ENCODE measurements around the gene CD164.

CD164 gene

GRCh38 chr6:109381747-109382575, at the start of gene CD164:
TSS of gene CD164 (minus strand) at chr6:109382467. CDS start at chr6:109382378, 89 bp downstream.
- peak; percentile 95 for DNase-seq (ENCODE audit: low spot score)

GRCh38 chr6:109429496-109429895, 47.2 kb upstream of the CD164 start:
- no peak for DNase-seq (ENCODE audit: low spot score)

- DNase-seq (ENCODE audit: low spot score), result no peak
These were observed 46.7 kb upstream of the CD164 start for GRCh38 chr6:109428889-109429477.

- no peak for DNase-seq (ENCODE audit: low spot score)
These were observed 42.7 kb upstream of the CD164 start for GRCh38 chr6:109424946-109425345.

GRCh38 chr6:109421184-109421583, 38.9 kb upstream of the CD164 start:
- DNase-seq (ENCODE audit: low spot score), result no peak

GRCh38 chr6:109420751-109421150, 38.5 kb upstream of the CD164 start:
- peak; percentile 82 for DNase-seq (ENCODE audit: low spot score)

GRCh38 chr6:109417646-109418045, 35.4 kb upstream of the CD164 start:
- no peak for DNase-seq (ENCODE audit: low spot score)

GRCh38 chr6:109411034-109411433, 28.8 kb upstream of the CD164 start:
- DNase-seq (ENCODE audit: low spot score), result no peak

- DNase-seq (ENCODE audit: low spot score), result no peak
These were observed 23.9 kb upstream of the CD164 start for GRCh38 chr6:109406196-109406595.

- no peak for DNase-seq (ENCODE audit: low spot score)
These were observed 14.8 kb upstream of the CD164 start for GRCh38 chr6:109397020-109397419.

GRCh38 chr6:109396046-109396718, 13.9 kb upstream of the CD164 start:
- DNase-seq (ENCODE audit: low spot score), result no peak

GRCh38 chr6:109393886-109394281, 11.6 kb upstream of the CD164 start:
- peak; percentile 67 for DNase-seq (ENCODE audit: low spot score)

- DNase-seq (ENCODE audit: low spot score), result no peak
These were observed 11.1 kb upstream of the CD164 start for GRCh38 chr6:109393157-109393885.

GRCh38 chr6:109389650-109390274, 7.5 kb upstream of the CD164 start:
- no peak for DNase-seq (ENCODE audit: low spot score)

GRCh38 chr6:109388265-109388664, 6.0 kb upstream of the CD164 start:
- no peak for DNase-seq (ENCODE audit: low spot score)

- no peak for DNase-seq (ENCODE audit: low spot score)
These were observed 1.2 kb upstream of the CD164 start for GRCh38 chr6:109383438-109383940.

- peak; percentile 94 for DNase-seq (ENCODE audit: low spot score)
These were observed 540 bp upstream of the CD164 start for GRCh38 chr6:109382576-109383437.

- DNase-seq (ENCODE audit: low spot score), result peak; percentile 29
These were observed 1.1 kb downstream of the CD164 start for GRCh38 chr6:109381061-109381746.

GRCh38 chr6:109379711-109380110, 2.6 kb downstream of the CD164 start:
- peak; percentile 22 for DNase-seq (ENCODE audit: low spot score)

GRCh38 chr6:109377717-109378116, 4.5 kb downstream of the CD164 start:
- DNase-seq (ENCODE audit: low spot score), result no peak

Data from kidney tubule cell (primary cell).